H1 (cell line): ENCODE measurements around the gene OSMR. TPM values are rescaled to one million over a fixed set of nuclear protein-coding genes. Genes with fewer than 3 reads are reported as not detected.

Experiments
- CTCF ChIA-PET: fragments of 300-600 bp; sonication (Branson Sonifier 250); formaldehyde crosslinking; loops from one replicate; lab custom pipeline; 2021; ENCODE audit not compliant: partially characterized antibody; lab: Charles Lee
- POLR2A ChIA-PET: fragments of 300-600 bp; sonication (Branson Sonifier 250); formaldehyde crosslinking; loops from one replicate; lab custom pipeline; 2021; ENCODE audit warnings: inconsistent platforms; ENCODE audit not compliant: partially characterized antibody; lab: Charles Lee
- DNase-seq, 2 experiments: peaks; one replicate each; pipeline versions ENCODE4 v3.0.0 to v3.0.0-alpha.2; 2010 to 2022; ENCODE audit warnings: low spot score in 2 of 2, low read depth in 1 of 2, mixed read lengths in 1 of 2
- FAIRE-seq: peaks from 2 replicates; lab custom pipeline; 2011; peaks lifted over from hg19 to GRCh38; lab: Jason Lieb, UNC
- H2AFZ ChIP-seq: 2 replicates; pipeline ENCODE4 v1.8.1; 2012; ENCODE audit warnings: low read length, inconsistent platforms
- H2AK5ac ChIP-seq: 2 replicates; pipeline ENCODE4 v1.6.1; 2013; ENCODE audit warnings: low read depth, low read length
- H2BK120ac ChIP-seq: replicated peaks from 2 replicates; pipeline ENCODE3; 2013; ENCODE audit warnings: low read depth, low read length, inconsistent platforms
- H2BK12ac ChIP-seq: 2 replicates; pipeline ENCODE4 v1.6.1; 2013; ENCODE audit warnings: low read depth, low read length
- H2BK15ac ChIP-seq: 2 replicates; pipeline ENCODE4 v1.6.1; 2013; ENCODE audit warnings: low read length
- H2BK20ac ChIP-seq: 2 replicates; pipeline ENCODE4 v1.6.1; 2013; ENCODE audit warnings: low read length
- H2BK5ac ChIP-seq: 2 replicates; pipeline ENCODE4 v1.6.1; 2013; ENCODE audit warnings: low read depth, low read length
- H3K14ac ChIP-seq: 2 replicates; pipeline ENCODE4 v1.6.1; 2013; ENCODE audit warnings: inconsistent platforms; ENCODE audit not compliant: insufficient read length
- H3K18ac ChIP-seq: 2 replicates; pipeline ENCODE4 v1.6.1; 2013; ENCODE audit warnings: low read length; ENCODE audit errors: extremely low read depth
- H3K23ac ChIP-seq: 2 replicates; pipeline ENCODE4 v1.6.1; 2013; ENCODE audit warnings: inconsistent platforms; ENCODE audit not compliant: insufficient read length
- H3K23me2 ChIP-seq: 2 replicates; pipeline ENCODE4 v1.6.1; 2013; ENCODE audit warnings: low read depth, low read length
- H3K27ac ChIP-seq: 2 replicates; pipeline ENCODE4 v1.6.1; 2011; ENCODE audit warnings: low read depth, low read length, inconsistent platforms
- H3K27me3 ChIP-seq, 4 experiments: replicated peaks in 1 of 4; 1 replicate in 1 of 4; 2 replicates in 3 of 4; pipeline versions ENCODE4 v1.6.1 to v1.8.1; 2011 to 2013; ENCODE audit warnings: low read length in 3 of 4, mild to moderate bottlenecking in 3 of 4, inconsistent platforms in 2 of 4, mixed read lengths in 2 of 4, moderate library complexity in 1 of 4; ENCODE audit not compliant: control insufficient read depth in 3 of 4, insufficient read depth in 3 of 4; ENCODE audit errors: extremely low read depth in 1 of 4
- H3K36me3 ChIP-seq, 4 experiments: 2 replicates each; pipeline versions ENCODE4 v1.6.1 to v1.8.1; 2011 to 2013; ENCODE audit warnings: mild to moderate bottlenecking in 4 of 4, low read length in 3 of 4, moderate library complexity in 2 of 4, control low read depth in 1 of 4, inconsistent platforms in 1 of 4; ENCODE audit not compliant: insufficient read depth in 4 of 4, control insufficient read depth in 2 of 4
- H3K4ac ChIP-seq: replicated peaks from 2 replicates; pipeline ENCODE3; 2013; ENCODE audit warnings: low read length, low read depth, mixed read lengths, inconsistent platforms; ENCODE audit not compliant: insufficient read length
- H3K4me1 ChIP-seq, 4 experiments: replicated peaks in 1 of 4; 1 replicate in 1 of 4; 2 replicates in 3 of 4; pipeline versions ENCODE4 v1.6.1 to v1.8.1; 2011 to 2013; ENCODE audit warnings: low read length in 3 of 4, inconsistent platforms in 2 of 4, mixed read lengths in 1 of 4; ENCODE audit not compliant: insufficient read depth in 4 of 4, control insufficient read depth in 3 of 4
- H3K4me2 ChIP-seq, 2 experiments: 2 replicates each; pipeline versions ENCODE4 v1.6.1 to v1.8.1; 2011 to 2013; ENCODE audit warnings: low read depth in 2 of 2, low read length in 2 of 2, control low read depth in 1 of 2, inconsistent platforms in 1 of 2, mild to moderate bottlenecking in 1 of 2; ENCODE audit not compliant: insufficient read depth in 1 of 2
- H3K4me3 ChIP-seq, 4 experiments: fragments of 200-600, 300-600 bp in 1 of 4; sonication (generic), shearing (Covaris generic), sonication (Bioruptor Twin) in 1 of 4; 2 replicates each; pipeline versions ENCODE4 v1.5.1 to v1.8.1; 2011 to 2016; ENCODE audit warnings: low read length in 4 of 4, low read depth in 3 of 4, control low read depth in 2 of 4, inconsistent platforms in 2 of 4, mild to moderate bottlenecking in 2 of 4, mixed read lengths in 1 of 4, moderate library complexity in 1 of 4; ENCODE audit not compliant: insufficient read depth in 2 of 4; ENCODE audit errors: extremely low read depth in 1 of 4
- H3K56ac ChIP-seq: replicated peaks from 2 replicates; pipeline ENCODE3; 2013; ENCODE audit warnings: low read depth, mild to moderate bottlenecking, mixed read lengths, low read length, inconsistent platforms; ENCODE audit not compliant: insufficient read length
- H3K79me1 ChIP-seq: 2 replicates; pipeline ENCODE4 v1.6.1; 2013; ENCODE audit warnings: low read depth, low read length, control low read depth
- H3K79me2 ChIP-seq, 2 experiments: 2 replicates each; pipeline versions ENCODE4 v1.6.1 to v1.8.1; 2012 to 2013; ENCODE audit warnings: low read length in 2 of 2, mild to moderate bottlenecking in 2 of 2, inconsistent platforms in 1 of 2; ENCODE audit not compliant: insufficient read depth in 2 of 2, control insufficient read depth in 1 of 2
- H3K9ac ChIP-seq, 4 experiments: replicated peaks in 1 of 4; 1 replicate in 1 of 4; 2 replicates in 3 of 4; pipeline versions ENCODE4 v1.6.1 to v1.8.1; 2011 to 2013; ENCODE audit warnings: low read depth in 3 of 4, low read length in 3 of 4, control low read depth in 2 of 4, mild to moderate bottlenecking in 2 of 4, moderate library complexity in 2 of 4, inconsistent platforms in 1 of 4; ENCODE audit errors: extremely low read depth in 1 of 4
- H3K9me3 ChIP-seq, 2 experiments: 2 replicates each; pipeline versions ENCODE4 v1.6.1 to v1.8.1; 2012 to 2013; ENCODE audit warnings: mild to moderate bottlenecking in 2 of 2, moderate library complexity in 2 of 2, control low read depth in 1 of 2, inconsistent platforms in 1 of 2, low read depth in 1 of 2, low read length in 1 of 2, mixed read lengths in 1 of 2; ENCODE audit not compliant: insufficient read depth in 2 of 2
- H4K20me1 ChIP-seq, 2 experiments: replicated peaks in 1 of 2; 2 replicates each; pipeline versions ENCODE3 to v1.8.1; 2011 to 2013; ENCODE audit warnings: inconsistent platforms in 2 of 2, low read length in 2 of 2, mild to moderate bottlenecking in 1 of 2; ENCODE audit not compliant: insufficient read depth in 2 of 2, control insufficient read depth in 1 of 2
- H4K5ac ChIP-seq: 2 replicates; pipeline ENCODE4 v1.6.1; 2013; ENCODE audit warnings: low read length, low read depth, mixed read lengths, inconsistent platforms; ENCODE audit not compliant: insufficient read length
- H4K8ac ChIP-seq: 2 replicates; pipeline ENCODE4 v1.8.0; 2013; ENCODE audit warnings: mild to moderate bottlenecking, moderate library complexity, low read length, inconsistent platforms; ENCODE audit not compliant: insufficient read depth; ENCODE audit errors: extremely low read depth
- H4K91ac ChIP-seq: replicated peaks from 2 replicates; pipeline ENCODE3; 2013; ENCODE audit warnings: low read length, mixed read lengths, inconsistent platforms; ENCODE audit not compliant: insufficient read length
- CBX5 ChIP-seq: fragments of 300-800, 300-1000 bp; sonication (generic); IDR thresholded peaks from 2 replicates; pipeline ENCODE4 v1.7.1; 2016; ENCODE audit warnings: antibody characterized with exemption, low read length, low read depth
- CEBPB ChIP-seq: IDR thresholded peaks from 2 replicates; pipeline ENCODE4 v1.6.1; 2012; ENCODE audit warnings: low read depth, low read length
- FOSL1 ChIP-seq: IDR thresholded peaks from 2 replicates; pipeline ENCODE4 v1.6.1; 2011; ENCODE audit warnings: mild to moderate bottlenecking, low read depth, low read length, moderate library complexity; ENCODE audit not compliant: insufficient read depth
- GTF2F1 ChIP-seq: IDR thresholded peaks from 2 replicates; pipeline ENCODE4 v1.6.1; 2012; ENCODE audit warnings: low read depth, low read length, improper control_type of control experiment, borderline replicate concordance
- HDAC2 ChIP-seq, 2 experiments: fragments of 300-600 bp in 1 of 2; sonication (generic) in 1 of 2; IDR thresholded peaks; 2 replicates each; pipeline ENCODE4 v1.6.1; 2011 to 2012; ENCODE audit warnings: low read depth in 2 of 2, low read length in 2 of 2, mild to moderate bottlenecking in 2 of 2, moderate library complexity in 2 of 2, borderline replicate concordance in 1 of 2, inconsistent platforms in 1 of 2
- JUN ChIP-seq: IDR thresholded peaks from 2 replicates; pipeline ENCODE4 v1.6.1; 2011; ENCODE audit warnings: low read depth, mild to moderate bottlenecking, improper control_type of control experiment, low read length
- NANOG ChIP-seq: IDR thresholded peaks from 2 replicates; pipeline ENCODE4 v1.6.1; 2011; ENCODE audit warnings: low read length, low read depth, mild to moderate bottlenecking, inconsistent platforms; ENCODE audit not compliant: insufficient read depth, poor library complexity, severe bottlenecking
- RFX5 ChIP-seq: IDR thresholded peaks from 2 replicates; pipeline ENCODE4 v1.6.1; 2011; ENCODE audit warnings: low read depth, low read length, improper control_type of control experiment, borderline replicate concordance
- RXRA ChIP-seq: IDR thresholded peaks from 2 replicates; pipeline ENCODE4 v1.6.1; 2011; ENCODE audit warnings: low read depth, mild to moderate bottlenecking, low read length, moderate library complexity; ENCODE audit not compliant: insufficient read depth
- SIRT6 ChIP-seq: IDR thresholded peaks from one replicate; pipeline ENCODE4 v1.7.1; 2012; ENCODE audit warnings: low read length, inconsistent platforms
- TAF7 ChIP-seq: optimal IDR thresholded peaks from 2 replicates; pipeline ENCODE3; 2011; ENCODE audit warnings: low read depth, mild to moderate bottlenecking, inconsistent platforms, low read length, moderate library complexity, borderline replicate concordance
- WGBS, 2 experiments: shearing (Covaris generic) in 1 of 2; methylation state at CpG; one replicate each; pipeline versions ENCODE4 v1.1.6 to v1.1.7; 2013 to 2015; ENCODE audit warnings: low lambda C conversion rate in 2 of 2, mixed read lengths in 2 of 2, inconsistent platforms in 1 of 2, low coverage in 1 of 2, missing lambda C conversion rate in 1 of 2; ENCODE audit not compliant: insufficient replicate concordance in 2 of 2, insufficient coverage in 1 of 2, insufficient read length in 1 of 2; ENCODE audit errors: extremely low coverage in 1 of 2, missing lambda C conversion rate in 1 of 2; 5-methylcytosine and 5-hydroxymethylcytosine counted together
- polyA plus RNA-seq, 7 experiments: library from polyadenylated mRNA; depleted of rRNA in 3 of 7; stranded (reverse) in 5 of 7; unstranded in 2 of 7; fragments of >200 nt in 5 of 7; fragments of 200-250 nt in 2 of 7; gene quantifications; 1 replicate in 5 of 7; 2 replicates in 1 of 7; 4 replicates in 1 of 7; pipeline versions ENCODE4 v1.2.1 to v1.2.3, GENCODE V29; 2011 to 2013; ENCODE audit warnings: missing spikeins in 2 of 7, mixed read lengths in 2 of 7
- total RNA-seq: library from RNA; stranded (reverse); fragmentation: NEBNext Ultra II Directional; extraction: Animal tissue kit (Norgen Biotek cat#: 25700); gene quantifications from 2 replicates; pipeline ENCODE4 v1.2.1, GENCODE V29; 2021
- TF ChIP-seq, protein P1 (sequence below): IDR thresholded peaks from 2 replicates; pipeline ENCODE4 v1.6.1; 2012; ENCODE audit warnings: inconsistent platforms
- TF ChIP-seq, protein P2 (sequence below): IDR thresholded peaks from 2 replicates; pipeline ENCODE4 v1.6.1; 2011; ENCODE audit warnings: low read length, improper control_type of control experiment

The OSMR gene
- total and polyA plus RNA-seq, 2 of the 8 experiments (the other 6 are each of a cell fraction or from before 2014, with no cell fraction given): 2.3 to 2.6 TPM

DNA sequence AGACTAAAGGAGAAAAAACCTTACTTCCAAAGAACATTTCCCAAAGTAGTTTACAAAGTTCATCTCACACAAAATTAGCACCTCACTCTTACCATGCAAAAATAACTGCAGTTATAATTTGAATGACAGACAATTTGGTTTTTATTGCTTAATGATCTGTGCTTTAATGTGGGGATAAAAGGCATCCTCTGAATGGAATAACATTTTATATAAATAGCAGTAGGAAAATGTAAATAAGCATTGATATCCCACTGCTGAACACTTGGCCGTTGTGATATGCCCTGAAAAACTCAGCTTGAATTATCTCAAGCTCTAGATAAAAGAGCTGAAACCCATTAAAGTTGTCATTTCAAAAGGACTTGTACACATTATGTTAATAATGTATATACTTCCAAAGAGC, 93.2 kb downstream of the OSMR start:
- DNase-seq (no peak), FAIRE-seq (no peak)
- no peaks in the 10 kb centered on the region for H4K20me1 ChIP-seq
- no peak overlapping the region for H4K91ac ChIP-seq
- H2AFZ ChIP-seq: no peak overlapping the region
- H2BK20ac ChIP-seq: no peak overlapping the region
- no peak overlapping the region for H2AK5ac ChIP-seq
- CTCF ChIA-PET: interaction anchor here (0.7 to 1.2 kb wide), 2 partner anchors 10 to 1363 kb away, joined by 3 read pairs; no protein-coding TSS in a partner anchor
- H3K27ac ChIP-seq: no peak overlapping the region
- H3K23me2 ChIP-seq: no peaks in the 10 kb centered on the region
- H3K56ac ChIP-seq: no peak overlapping the region
- no peaks in the 10 kb centered on the region for H3K4me1 ChIP-seq
- no peak overlapping the region for H3K4me3 ChIP-seq
- no peak overlapping the region for H3K4me2 ChIP-seq
- no peak overlapping the region for H2BK15ac ChIP-seq
- no peak overlapping the region for H2BK12ac ChIP-seq
- no peak overlapping the region for H2BK5ac ChIP-seq
- POLR2A ChIA-PET: no interaction called here
- no peak overlapping the region for H4K5ac ChIP-seq
- H3K4ac ChIP-seq: no peak overlapping the region
- no peak overlapping the region for H2BK120ac ChIP-seq
- no peak overlapping the region for H3K14ac ChIP-seq
- H3K79me2 ChIP-seq: no peaks in the 10 kb centered on the region
- peaks cover 0 to 17% (median 4%) of the 10 kb centered on the region in 4 experiments; a peak in 5 of 8 replicates for H3K36me3 ChIP-seq
- H4K8ac ChIP-seq: no peak overlapping the region
- no peaks in the 10 kb centered on the region for H3K79me1 ChIP-seq
- no peak overlapping the region for H3K9ac ChIP-seq
- no peak overlapping the region for H3K23ac ChIP-seq
- no peaks in the 10 kb centered on the region for H3K27me3 ChIP-seq
- 88% methylated on average over 1 of the region's 1 CpG; no CpG with 5 or more reads in 1 of the 2 experiments for WGBS, 2 experiments
- H3K9me3 ChIP-seq: no peaks in the 10 kb centered on the region
- no peak overlapping the region for H3K18ac ChIP-seq
- TF ChIP-seq CEBPB: no peak
- TF ChIP-seq RFX5: no peak
- TF ChIP-seq GTF2F1: no peak
- no peak for TF ChIP-seq JUN
- TF ChIP-seq FOSL1: no peak
- no peak for TF ChIP-seq RXRA
- no peak for TF ChIP-seq NANOG
- no peak for TF ChIP-seq SIRT6
- TF ChIP-seq, protein P1, sequence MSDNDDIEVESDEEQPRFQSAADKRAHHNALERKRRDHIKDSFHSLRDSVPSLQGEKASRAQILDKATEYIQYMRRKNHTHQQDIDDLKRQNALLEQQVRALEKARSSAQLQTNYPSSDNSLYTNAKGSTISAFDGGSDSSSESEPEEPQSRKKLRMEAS: no peak
- TF ChIP-seq TAF7: no peak
- TF ChIP-seq, protein P2, sequence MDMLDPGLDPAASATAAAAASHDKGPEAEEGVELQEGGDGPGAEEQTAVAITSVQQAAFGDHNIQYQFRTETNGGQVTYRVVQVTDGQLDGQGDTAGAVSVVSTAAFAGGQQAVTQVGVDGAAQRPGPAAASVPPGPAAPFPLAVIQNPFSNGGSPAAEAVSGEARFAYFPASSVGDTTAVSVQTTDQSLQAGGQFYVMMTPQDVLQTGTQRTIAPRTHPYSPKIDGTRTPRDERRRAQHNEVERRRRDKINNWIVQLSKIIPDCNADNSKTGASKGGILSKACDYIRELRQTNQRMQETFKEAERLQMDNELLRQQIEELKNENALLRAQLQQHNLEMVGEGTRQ: no peak
- no peak for TF ChIP-seq HDAC2 (IDR thresholded peaks at IDR 0.05; ENCODE audit: borderline replicate concordance in 1 of 2, low read depth in 2 of 2, low read length in 2 of 2)
- no peak for TF ChIP-seq CBX5
